ENCODE results near the gene HMGB4. TPM values are rescaled to one million over a fixed set of nuclear protein-coding genes. Genes with fewer than 3 reads are reported as not detected.

Gene HMGB4
- total and polyA plus RNA-seq, 9 of the 15 experiments (the other 6 are each of a cell fraction or from before 2014, with no cell fraction given), result not detected

DNA sequence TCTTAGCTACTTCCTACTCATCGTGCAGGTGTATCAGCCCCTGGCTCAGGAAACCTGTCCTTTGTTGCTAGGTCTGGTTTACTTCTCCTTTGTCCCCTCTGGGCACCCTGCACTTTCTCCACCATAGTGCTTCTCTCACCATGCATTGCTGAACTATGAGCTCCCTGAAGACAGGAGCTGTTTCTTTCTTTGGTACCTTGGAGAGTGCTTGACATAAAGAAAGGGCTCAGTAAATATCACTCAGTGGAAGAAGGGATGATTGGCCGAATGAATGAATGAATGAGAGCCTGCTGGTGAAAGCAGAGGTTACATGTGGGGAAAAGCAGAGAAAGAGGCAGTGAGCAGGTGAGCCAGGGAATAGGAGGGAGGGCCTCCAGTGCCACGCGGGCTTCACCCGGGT lies 9.8 kb upstream of the HMGB4 start:
- WGBS (ENCODE audit: insufficient coverage, low coverage, missing lambda C conversion rate), result 0% methylated on average over 5 of the region's 5 CpGs
- H3K27ac ChIP-seq (ENCODE audit: extremely low read depth, low read depth, low read length), result no peak overlapping the region
- intact Hi-C loops (cut with micrococcal nuclease), result no loop called here
- no peak overlapping the region for H3K4me2 ChIP-seq (ENCODE audit: insufficient read depth, low read length)
- no peak overlapping the region for H3K9ac ChIP-seq (ENCODE audit: insufficient read depth in 1 of 2, low read depth in 2 of 2, low read length in 2 of 2)
- DNase-seq (ENCODE audit: extremely low read depth in 1 of 4, low spot score in 3 of 4) (no peak), ATAC-seq (no peak), FAIRE-seq (no peak)
- no peak overlapping the region for H3K4me3 ChIP-seq
- no peaks in the 10 kb centered on the region for H3K4me1 ChIP-seq (replicated peaks in 1 of 2; ENCODE audit: control insufficient read depth in 2 of 2, insufficient read depth in 2 of 2, low read length in 2 of 2)
- H3K9me3 ChIP-seq (replicated peaks; ENCODE audit: control insufficient read depth, insufficient read depth, low read depth, low read length), result no peaks in the 10 kb centered on the region
- ChIA-PET CTCF (ENCODE audit: low intra/inter-chr PET ratio) (no interaction called here), POLR2A (interaction anchor here (0.8 kb wide), 1 partner anchor 76 kb away, joined by 3 read pairs; no protein-coding TSS in a partner anchor)
- H3K36me3 ChIP-seq (ENCODE audit: control insufficient read depth, insufficient read depth, low read length), result no peaks in the 10 kb centered on the region
- H3K79me2 ChIP-seq (ENCODE audit: control insufficient read depth, insufficient read depth, low read length), result no peaks in the 10 kb centered on the region
- TF ChIP-seq, protein P1, sequence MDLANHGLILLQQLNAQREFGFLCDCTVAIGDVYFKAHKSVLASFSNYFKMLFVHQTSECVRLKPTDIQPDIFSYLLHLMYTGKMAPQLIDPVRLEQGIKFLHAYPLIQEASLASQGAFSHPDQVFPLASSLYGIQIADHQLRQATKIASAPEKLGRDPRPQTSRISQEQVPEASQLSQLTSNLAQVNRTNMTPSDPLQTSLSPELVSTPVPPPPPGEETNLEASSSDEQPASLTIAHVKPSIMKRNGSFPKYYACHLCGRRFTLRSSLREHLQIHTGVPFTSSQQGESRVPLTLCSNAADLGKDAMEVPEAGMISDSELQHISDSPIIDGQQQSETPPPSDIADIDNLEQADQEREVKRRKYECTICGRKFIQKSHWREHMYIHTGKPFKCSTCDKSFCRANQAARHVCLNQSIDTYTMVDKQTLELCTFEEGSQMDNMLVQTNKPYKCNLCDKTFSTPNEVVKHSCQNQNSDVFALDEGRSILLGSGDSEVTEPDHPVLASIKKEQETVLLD (IDR thresholded peaks at IDR 0.05), result no peak
- TF ChIP-seq, protein P2, sequence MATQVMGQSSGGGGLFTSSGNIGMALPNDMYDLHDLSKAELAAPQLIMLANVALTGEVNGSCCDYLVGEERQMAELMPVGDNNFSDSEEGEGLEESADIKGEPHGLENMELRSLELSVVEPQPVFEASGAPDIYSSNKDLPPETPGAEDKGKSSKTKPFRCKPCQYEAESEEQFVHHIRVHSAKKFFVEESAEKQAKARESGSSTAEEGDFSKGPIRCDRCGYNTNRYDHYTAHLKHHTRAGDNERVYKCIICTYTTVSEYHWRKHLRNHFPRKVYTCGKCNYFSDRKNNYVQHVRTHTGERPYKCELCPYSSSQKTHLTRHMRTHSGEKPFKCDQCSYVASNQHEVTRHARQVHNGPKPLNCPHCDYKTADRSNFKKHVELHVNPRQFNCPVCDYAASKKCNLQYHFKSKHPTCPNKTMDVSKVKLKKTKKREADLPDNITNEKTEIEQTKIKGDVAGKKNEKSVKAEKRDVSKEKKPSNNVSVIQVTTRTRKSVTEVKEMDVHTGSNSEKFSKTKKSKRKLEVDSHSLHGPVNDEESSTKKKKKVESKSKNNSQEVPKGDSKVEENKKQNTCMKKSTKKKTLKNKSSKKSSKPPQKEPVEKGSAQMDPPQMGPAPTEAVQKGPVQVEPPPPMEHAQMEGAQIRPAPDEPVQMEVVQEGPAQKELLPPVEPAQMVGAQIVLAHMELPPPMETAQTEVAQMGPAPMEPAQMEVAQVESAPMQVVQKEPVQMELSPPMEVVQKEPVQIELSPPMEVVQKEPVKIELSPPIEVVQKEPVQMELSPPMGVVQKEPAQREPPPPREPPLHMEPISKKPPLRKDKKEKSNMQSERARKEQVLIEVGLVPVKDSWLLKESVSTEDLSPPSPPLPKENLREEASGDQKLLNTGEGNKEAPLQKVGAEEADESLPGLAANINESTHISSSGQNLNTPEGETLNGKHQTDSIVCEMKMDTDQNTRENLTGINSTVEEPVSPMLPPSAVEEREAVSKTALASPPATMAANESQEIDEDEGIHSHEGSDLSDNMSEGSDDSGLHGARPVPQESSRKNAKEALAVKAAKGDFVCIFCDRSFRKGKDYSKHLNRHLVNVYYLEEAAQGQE (IDR thresholded peaks at IDR 0.05; ENCODE audit: borderline replicate concordance), result peak; percentile 46
- TF ChIP-seq, protein P2 (CRISPR knock-in tag; IDR thresholded peaks at IDR 0.05; ENCODE audit: low read depth), result no peak
- no peak for TF ChIP-seq RCOR1 (IDR thresholded peaks at IDR 0.05; ENCODE audit: borderline replicate concordance in 1 of 2, low read depth in 2 of 2, low read length in 2 of 2)
- no peaks in the 10 kb centered on the region for H3K9me1 ChIP-seq (ENCODE audit: control insufficient read depth, insufficient read depth, low read length)
- in situ Hi-C loops (cut with MboI), result no loop called here
- no peak overlapping the region for H2AFZ ChIP-seq (ENCODE audit: low read depth, low read length)
- no peaks in the 10 kb centered on the region for H3K27me3 ChIP-seq (ENCODE audit: control insufficient read depth in 2 of 2, insufficient read depth in 2 of 2, low read length in 2 of 2)
- no peaks in the 10 kb centered on the region for H4K20me1 ChIP-seq (replicated peaks; ENCODE audit: control insufficient read depth, insufficient read depth, low read length)
- BruUV-seq (replicated peaks), result no TSS peak

Data from K562 (cell line).